ENCODE results near the gene SLC6A17.

DNA sequence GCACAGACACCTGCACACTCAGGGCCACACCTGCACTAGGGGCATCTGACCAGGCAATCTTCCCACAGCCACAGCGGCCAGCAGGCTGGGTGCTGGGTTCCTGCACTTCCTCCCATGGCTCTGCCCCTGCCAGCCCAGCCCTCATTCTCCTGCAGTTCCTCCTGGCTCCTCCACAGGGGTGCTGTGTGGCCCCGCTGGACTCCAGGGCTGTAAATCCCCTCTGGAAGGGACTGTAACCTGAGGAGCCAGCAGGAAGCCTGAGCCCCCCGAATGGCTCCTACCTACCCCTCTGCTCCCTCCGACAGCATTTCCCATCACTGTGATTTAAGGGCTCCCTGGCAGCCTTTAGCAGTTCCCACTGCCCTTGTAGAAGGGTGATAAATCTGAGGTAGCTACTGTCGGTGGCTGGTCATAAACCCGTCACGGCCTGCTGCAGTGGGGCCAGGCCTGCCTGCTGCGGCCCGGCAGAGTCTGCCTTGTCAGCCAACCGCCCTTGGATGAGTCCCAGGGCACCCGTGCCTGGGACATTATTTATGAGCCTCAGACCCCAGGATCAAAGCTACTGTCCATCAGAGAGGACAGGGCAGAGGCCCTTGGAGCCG lies 29.2 kb upstream of the SLC6A17 start:
- TF ChIP-seq, protein P1, sequence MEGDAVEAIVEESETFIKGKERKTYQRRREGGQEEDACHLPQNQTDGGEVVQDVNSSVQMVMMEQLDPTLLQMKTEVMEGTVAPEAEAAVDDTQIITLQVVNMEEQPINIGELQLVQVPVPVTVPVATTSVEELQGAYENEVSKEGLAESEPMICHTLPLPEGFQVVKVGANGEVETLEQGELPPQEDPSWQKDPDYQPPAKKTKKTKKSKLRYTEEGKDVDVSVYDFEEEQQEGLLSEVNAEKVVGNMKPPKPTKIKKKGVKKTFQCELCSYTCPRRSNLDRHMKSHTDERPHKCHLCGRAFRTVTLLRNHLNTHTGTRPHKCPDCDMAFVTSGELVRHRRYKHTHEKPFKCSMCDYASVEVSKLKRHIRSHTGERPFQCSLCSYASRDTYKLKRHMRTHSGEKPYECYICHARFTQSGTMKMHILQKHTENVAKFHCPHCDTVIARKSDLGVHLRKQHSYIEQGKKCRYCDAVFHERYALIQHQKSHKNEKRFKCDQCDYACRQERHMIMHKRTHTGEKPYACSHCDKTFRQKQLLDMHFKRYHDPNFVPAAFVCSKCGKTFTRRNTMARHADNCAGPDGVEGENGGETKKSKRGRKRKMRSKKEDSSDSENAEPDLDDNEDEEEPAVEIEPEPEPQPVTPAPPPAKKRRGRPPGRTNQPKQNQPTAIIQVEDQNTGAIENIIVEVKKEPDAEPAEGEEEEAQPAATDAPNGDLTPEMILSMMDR (IDR thresholded peaks at IDR 0.05; ENCODE audit: insufficient read depth, low read depth, low read length): no peak
- no peak for TF ChIP-seq EZH2 (IDR thresholded peaks at IDR 0.05; ENCODE audit: insufficient read depth, low read length)

All from astrocyte (in vitro differentiated cells and primary cell).